Measurements from ENCODE around the gene WFIKKN2. TPM values are rescaled to one million over a fixed set of nuclear protein-coding genes. Genes with fewer than 3 reads are reported as not detected.

The WFIKKN2 gene
- total and polyA plus RNA-seq, 2 of the 8 experiments (the other 6 are each of a cell fraction or from before 2014, with no cell fraction given), result 0.07 to 0.30 TPM

DNA sequence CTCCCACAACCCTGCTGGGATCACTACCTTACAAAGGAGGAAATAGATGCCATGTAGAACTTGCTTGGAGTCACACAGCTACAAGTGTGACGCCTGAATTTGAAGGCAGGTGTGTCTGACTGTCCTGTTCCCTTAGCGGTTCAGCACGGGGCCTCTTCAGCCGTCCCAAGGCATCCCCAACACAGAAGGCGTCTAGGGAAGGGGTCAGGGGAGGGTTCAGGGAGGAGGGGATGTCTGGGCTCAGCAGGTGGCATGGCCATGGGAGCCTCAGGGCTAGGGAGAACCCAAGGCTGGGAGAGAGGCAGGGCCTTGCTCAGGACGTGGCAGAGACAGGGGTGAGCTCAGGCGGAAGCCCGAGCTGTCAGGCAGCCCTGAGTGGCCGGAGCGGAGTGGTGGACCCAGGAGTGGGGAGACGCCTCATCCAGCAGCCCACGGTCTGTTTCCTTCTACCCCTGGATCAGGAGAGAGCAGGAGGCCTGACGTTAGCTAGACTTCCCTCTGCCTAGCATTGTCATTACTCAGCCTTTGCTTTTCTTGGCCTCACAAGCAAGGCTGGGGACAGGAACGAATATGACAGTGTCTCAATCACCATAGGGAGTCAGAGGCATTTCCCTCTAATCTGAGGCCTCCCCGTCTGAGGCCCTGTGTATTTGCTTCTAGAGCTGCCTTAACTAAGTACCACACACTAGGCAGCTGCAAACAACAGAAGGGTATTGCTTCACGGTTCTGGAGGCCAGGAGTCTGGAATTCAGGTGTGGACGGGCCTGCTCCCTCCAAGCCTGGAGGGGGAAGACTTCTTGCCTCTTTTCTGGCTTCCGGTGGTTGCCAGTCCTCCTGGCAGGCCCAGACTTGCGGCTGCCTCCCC is 36.7 kb upstream of the WFIKKN2 start:
- Histone ChIP-seq H3K79me1 (ENCODE audit: low read depth, low read length) (no peaks in the 10 kb centered on the region), H4K5ac (ENCODE audit: insufficient read length, low read depth, low read length) (no peak overlapping the region), H3K9ac (replicated peaks in 1 of 4; ENCODE audit: extremely low read depth in 1 of 4, low read depth in 3 of 4, low read length in 3 of 4) (no peak overlapping the region), H3K36me3 (ENCODE audit: control insufficient read depth in 2 of 4, insufficient read depth in 4 of 4, low read length in 3 of 4) (no peaks in the 10 kb centered on the region), H2BK15ac (ENCODE audit: low read length) (peak overlapping the region; percentile 94; the same call in 1 of the 2 replicates), H3K23ac (ENCODE audit: insufficient read length) (no peak overlapping the region), H3K4me1 (replicated peaks in 1 of 4; ENCODE audit: control insufficient read depth in 3 of 4, insufficient read depth in 4 of 4, low read length in 3 of 4) (peaks cover 0 to 5% (median 2%) of the 10 kb centered on the region in 4 experiments; a peak in 4 of 7 replicates), H4K20me1 (replicated peaks in 1 of 2; ENCODE audit: control insufficient read depth in 1 of 2, insufficient read depth in 2 of 2, low read length in 2 of 2) (no peaks in the 10 kb centered on the region), H3K18ac (ENCODE audit: extremely low read depth, low read length) (no peak overlapping the region), H3K4me3 (ENCODE audit: extremely low read depth in 1 of 4, insufficient read depth in 2 of 4, low read depth in 3 of 4, low read length in 4 of 4) (no peak overlapping the region), H2BK12ac (ENCODE audit: low read depth, low read length) (0 out of 2 replicates have a peak overlapping the region, but pooled peaks have one; percentile 19), H4K91ac (replicated peaks; ENCODE audit: insufficient read length, low read length) (peak overlapping the region; percentile 33), H3K14ac (ENCODE audit: insufficient read length) (no peak overlapping the region), H3K9me3 (ENCODE audit: insufficient read depth in 2 of 2, low read depth in 1 of 2, low read length in 1 of 2) (no peaks in the 10 kb centered on the region), H2BK5ac (ENCODE audit: low read depth, low read length) (peak overlapping the region; percentile 60; the same call in 1 of the 2 replicates), H2BK20ac (ENCODE audit: low read length) (no peak overlapping the region), H3K56ac (replicated peaks; ENCODE audit: insufficient read length, low read depth, low read length) (no peak overlapping the region), H3K79me2 (ENCODE audit: control insufficient read depth in 1 of 2, insufficient read depth in 2 of 2, low read length in 2 of 2) (no peaks in the 10 kb centered on the region), H2AFZ (ENCODE audit: low read length) (peak overlapping the region; percentile 87; the same call in 1 of the 2 replicates), H3K27ac (ENCODE audit: low read depth, low read length) (no peak overlapping the region), H3K4ac (replicated peaks; ENCODE audit: insufficient read length, low read depth, low read length) (no peak overlapping the region), H2BK120ac (replicated peaks; ENCODE audit: low read depth, low read length) (no peak overlapping the region), H3K4me2 (ENCODE audit: insufficient read depth in 1 of 2, low read depth in 2 of 2, low read length in 2 of 2) (no peak overlapping the region), H2AK5ac (ENCODE audit: low read depth, low read length) (no peak overlapping the region), H3K23me2 (ENCODE audit: low read depth, low read length) (no peaks in the 10 kb centered on the region), H4K8ac (ENCODE audit: extremely low read depth, insufficient read depth, low read length) (peak overlapping the region; percentile 8; the same call in 1 of the 2 replicates), H3K27me3 (replicated peaks in 1 of 4; ENCODE audit: control insufficient read depth in 3 of 4, extremely low read depth in 1 of 4, insufficient read depth in 3 of 4, low read length in 3 of 4) (no peaks in the 10 kb centered on the region)
- FAIRE-seq, result no peak
- CTCF ChIA-PET (ENCODE audit: partially characterized antibody), result interaction anchor here (0.7 to 11.5 kb wide), 10 partner anchors 11 to 53 kb away, joined by 3 to 130 read pairs (median 4); partner anchors contain the start of gene ANKRD40CL
- POLR2A ChIA-PET (ENCODE audit: partially characterized antibody), result interaction anchor here (0.8 to 1.6 kb wide), 2 partner anchors 14 to 46 kb away, joined by 3 to 4 read pairs; no protein-coding TSS in a partner anchor
- no peak for DNase-seq (ENCODE audit: low read depth in 1 of 2, low spot score in 2 of 2)
- 85% methylated on average over 19 of the region's 19 CpGs; no CpG with 5 or more reads in 1 of the 2 experiments for WGBS, 2 experiments (ENCODE audit: extremely low coverage in 1 of 2, insufficient coverage in 1 of 2, insufficient read length in 1 of 2, insufficient replicate concordance in 2 of 2, low coverage in 1 of 2, low lambda C conversion rate in 2 of 2, missing lambda C conversion rate in 1 of 2)
- TF ChIP-seq, protein P1, sequence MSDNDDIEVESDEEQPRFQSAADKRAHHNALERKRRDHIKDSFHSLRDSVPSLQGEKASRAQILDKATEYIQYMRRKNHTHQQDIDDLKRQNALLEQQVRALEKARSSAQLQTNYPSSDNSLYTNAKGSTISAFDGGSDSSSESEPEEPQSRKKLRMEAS (IDR thresholded peaks at IDR 0.05), result no peak
- TF ChIP-seq CHD2 (IDR thresholded peaks at IDR 0.05; ENCODE audit: low read length) (no peak), NRF1 (IDR thresholded peaks at IDR 0.05; ENCODE audit: low read depth, low read length) (no peak), YY1 (IDR thresholded peaks at IDR 0.05; ENCODE audit: low read depth, low read length) (no peak), TAF7 (optimal IDR thresholded peaks at IDR 0.05; ENCODE audit: borderline replicate concordance, low read depth, low read length) (no peak), ASH2L (IDR thresholded peaks at IDR 0.05; ENCODE audit: low read length) (no peak), GTF2F1 (IDR thresholded peaks at IDR 0.05; ENCODE audit: borderline replicate concordance, low read depth, low read length) (no peak), RNF2 (IDR thresholded peaks at IDR 0.05; ENCODE audit: borderline replicate concordance, low read depth, low read length, missing control alignments, poor library complexity, severe bottlenecking) (no peak)
- TF ChIP-seq, protein P2, sequence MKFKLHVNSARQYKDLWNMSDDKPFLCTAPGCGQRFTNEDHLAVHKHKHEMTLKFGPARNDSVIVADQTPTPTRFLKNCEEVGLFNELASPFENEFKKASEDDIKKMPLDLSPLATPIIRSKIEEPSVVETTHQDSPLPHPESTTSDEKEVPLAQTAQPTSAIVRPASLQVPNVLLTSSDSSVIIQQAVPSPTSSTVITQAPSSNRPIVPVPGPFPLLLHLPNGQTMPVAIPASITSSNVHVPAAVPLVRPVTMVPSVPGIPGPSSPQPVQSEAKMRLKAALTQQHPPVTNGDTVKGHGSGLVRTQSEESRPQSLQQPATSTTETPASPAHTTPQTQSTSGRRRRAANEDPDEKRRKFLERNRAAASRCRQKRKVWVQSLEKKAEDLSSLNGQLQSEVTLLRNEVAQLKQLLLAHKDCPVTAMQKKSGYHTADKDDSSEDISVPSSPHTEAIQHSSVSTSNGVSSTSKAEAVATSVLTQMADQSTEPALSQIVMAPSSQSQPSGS (IDR thresholded peaks at IDR 0.05; ENCODE audit: low read length), result no peak

Measured in H1 (cell line).